ENCODE results near the gene SELENOP. TPM values are rescaled to one million over a fixed set of nuclear protein-coding genes. Genes with fewer than 3 reads are reported as not detected.

The SELENOP gene
- total RNA-seq, 1 experiment from 2014 or later = 7.2 TPM

DNA sequence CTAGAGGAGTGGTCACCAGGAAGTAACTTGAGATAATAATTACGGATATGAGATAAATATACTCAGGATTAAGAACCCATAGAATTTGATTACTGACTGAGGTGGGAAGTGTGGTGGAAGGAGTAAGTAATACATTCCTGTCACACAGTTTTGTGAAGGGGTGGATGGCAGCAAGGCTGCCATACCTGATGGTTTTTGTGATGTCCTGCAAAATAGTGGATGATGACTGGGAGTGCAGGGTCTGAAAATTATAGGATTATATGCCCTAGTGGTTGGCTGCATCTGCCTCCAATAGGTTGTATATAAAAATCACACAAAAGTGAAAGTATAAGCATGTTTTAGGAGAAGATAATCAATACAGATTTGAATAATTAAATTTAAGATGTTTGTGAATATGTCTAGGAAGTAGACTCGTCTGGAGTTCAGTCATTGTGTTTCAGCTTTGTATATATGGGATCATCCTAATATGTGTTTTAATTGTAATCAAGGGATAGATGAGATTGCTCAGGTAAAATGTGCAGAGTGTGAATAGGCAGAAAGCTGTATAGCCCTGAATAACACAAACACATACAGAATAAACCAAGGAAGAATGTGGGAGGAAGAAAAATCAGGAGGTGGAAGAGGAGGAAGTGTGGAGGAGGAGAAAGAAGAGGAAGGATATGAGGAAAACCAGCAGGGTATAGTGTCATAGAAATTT is 5.5 kb downstream of the SELENOP start:
- DNase-seq (ENCODE audit: low read depth, low spot score) = no peak
- in situ Hi-C loops (cut with HindIII; ENCODE audit: low pct_unique_long_range_greater_than_20kb, low sequenced_read_pairs) = no loop called here

DNA sequence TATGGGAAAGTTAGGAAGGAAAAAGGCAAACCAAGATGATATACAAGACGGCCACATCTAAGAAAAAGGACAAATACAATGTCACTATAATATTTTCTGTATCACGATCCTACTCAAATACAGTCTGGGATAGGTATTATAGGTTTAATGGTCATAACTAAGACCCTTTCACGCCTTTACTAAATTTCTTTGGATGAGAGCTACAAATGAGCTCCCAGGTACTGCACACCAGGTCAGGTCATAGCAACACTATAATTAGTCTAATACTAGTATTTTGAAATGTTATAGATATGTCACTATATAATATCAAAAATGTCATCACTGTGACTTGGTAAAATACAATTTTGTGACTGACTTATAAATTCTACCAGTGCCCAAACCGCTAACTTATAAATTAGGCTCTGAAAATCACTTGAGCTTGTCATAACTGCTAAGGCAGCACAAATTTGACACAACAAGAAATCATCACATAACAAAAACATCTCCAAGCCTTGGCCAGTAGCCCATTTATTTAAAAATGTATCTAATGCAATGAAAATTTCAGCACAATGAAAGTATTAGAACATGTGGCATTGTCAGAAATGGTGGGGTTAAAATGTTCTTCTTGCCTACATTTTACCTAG is 6.9 kb downstream of the SELENOP start:
- in situ Hi-C loops (cut with HindIII; ENCODE audit: low pct_unique_long_range_greater_than_20kb, low sequenced_read_pairs) = no loop called here
- DNase-seq (ENCODE audit: low read depth, low spot score) = no peak

DNA sequence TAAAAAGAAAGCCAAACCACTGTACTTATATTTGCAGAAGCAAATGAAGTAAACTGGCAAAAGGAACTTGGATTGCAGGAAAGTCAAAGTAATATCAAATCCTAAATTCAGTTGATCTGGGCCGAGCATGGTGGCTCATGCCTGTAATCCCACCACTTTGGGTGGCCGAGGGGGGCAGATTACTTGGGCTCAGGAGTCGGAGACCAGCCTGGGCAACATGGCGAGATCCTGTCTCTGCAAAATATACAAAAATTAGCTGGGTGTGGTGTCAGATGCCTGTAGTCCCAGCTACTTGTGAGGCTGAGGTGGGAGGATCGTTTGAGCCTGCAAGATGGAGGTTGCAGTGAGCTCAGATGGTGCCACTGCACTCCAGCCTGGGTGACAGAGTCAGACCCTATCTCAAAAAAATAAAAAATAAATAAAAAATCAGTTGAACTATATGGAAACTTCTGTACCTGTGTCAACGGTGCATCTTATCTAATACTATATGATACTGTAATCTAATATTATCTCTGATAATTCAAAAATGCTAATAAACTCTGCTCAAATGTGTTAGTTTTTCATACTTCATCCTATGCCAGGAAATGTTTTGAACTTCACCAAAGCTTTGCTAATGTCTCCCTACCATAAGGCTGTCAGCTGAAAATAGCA is 10.1 kb downstream of the SELENOP start:
- in situ Hi-C loops (cut with HindIII; ENCODE audit: low pct_unique_long_range_greater_than_20kb, low sequenced_read_pairs) = no loop called here
- DNase-seq (ENCODE audit: low read depth, low spot score) = no peak

DNA sequence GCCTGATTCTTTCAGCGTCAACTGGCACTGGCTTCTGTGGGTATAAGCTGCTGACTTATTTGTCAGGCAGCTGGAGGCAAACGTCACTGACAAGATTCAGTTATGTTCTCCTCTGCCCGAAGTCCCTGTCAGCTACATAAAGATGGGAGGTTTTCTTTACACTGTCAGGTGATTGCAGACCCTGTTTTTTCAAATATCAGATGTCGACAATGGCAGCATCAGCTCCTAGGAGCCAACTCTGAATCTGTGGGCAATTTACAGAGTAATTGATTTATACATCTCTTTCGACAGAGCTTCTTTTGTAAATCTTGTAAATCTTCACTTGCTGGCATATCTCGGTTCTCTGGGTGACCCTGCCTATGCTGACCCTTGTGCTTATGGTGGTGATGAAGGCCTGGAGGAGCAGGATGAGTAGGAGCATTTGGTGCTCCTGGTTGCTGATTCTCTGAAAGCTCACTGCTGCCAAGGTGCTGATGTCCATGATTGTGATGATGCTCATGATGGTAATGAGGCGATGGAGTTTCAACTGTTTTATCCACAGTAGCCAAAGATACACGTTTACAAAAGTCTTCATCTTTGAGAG is 10.9 kb downstream of the SELENOP start:
- in situ Hi-C loops (cut with HindIII; ENCODE audit: low pct_unique_long_range_greater_than_20kb, low sequenced_read_pairs) = no loop called here

DNA sequence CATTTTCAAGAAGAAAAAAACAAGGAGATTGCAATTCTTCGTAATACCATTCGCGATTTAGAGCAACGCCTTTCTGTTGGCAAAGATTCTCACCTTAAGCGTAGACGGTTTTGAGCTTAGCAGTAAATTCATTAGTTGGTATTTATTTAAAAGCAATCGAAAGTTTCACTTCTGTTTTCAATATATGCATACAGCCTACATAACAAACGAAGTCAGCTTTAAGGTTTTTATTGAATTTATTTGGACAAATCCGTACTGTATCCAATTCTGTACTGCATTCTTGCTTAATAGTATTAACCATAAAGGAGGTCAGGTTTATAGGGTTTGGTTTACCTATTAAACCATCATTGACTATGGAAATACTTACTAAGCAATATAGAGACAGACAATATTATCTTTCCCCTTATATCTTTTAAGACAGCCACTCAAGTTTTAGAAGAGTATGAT is 12.0 kb downstream of the SELENOP start:
- in situ Hi-C loops (cut with HindIII; ENCODE audit: low pct_unique_long_range_greater_than_20kb, low sequenced_read_pairs) = no loop called here
- no peak for DNase-seq (ENCODE audit: low read depth, low spot score)

More for the DNA sequence above, 10.9 kb downstream of the SELENOP start:
- DNase-seq (ENCODE audit: low read depth, low spot score) = no peak

GRCh38 chr5:42799241-42799608 is 12.5 kb downstream of the SELENOP start:
- DNase-seq (ENCODE audit: low read depth, low spot score) = no peak
- in situ Hi-C loops (cut with HindIII; ENCODE audit: low pct_unique_long_range_greater_than_20kb, low sequenced_read_pairs) = no loop called here

DNA sequence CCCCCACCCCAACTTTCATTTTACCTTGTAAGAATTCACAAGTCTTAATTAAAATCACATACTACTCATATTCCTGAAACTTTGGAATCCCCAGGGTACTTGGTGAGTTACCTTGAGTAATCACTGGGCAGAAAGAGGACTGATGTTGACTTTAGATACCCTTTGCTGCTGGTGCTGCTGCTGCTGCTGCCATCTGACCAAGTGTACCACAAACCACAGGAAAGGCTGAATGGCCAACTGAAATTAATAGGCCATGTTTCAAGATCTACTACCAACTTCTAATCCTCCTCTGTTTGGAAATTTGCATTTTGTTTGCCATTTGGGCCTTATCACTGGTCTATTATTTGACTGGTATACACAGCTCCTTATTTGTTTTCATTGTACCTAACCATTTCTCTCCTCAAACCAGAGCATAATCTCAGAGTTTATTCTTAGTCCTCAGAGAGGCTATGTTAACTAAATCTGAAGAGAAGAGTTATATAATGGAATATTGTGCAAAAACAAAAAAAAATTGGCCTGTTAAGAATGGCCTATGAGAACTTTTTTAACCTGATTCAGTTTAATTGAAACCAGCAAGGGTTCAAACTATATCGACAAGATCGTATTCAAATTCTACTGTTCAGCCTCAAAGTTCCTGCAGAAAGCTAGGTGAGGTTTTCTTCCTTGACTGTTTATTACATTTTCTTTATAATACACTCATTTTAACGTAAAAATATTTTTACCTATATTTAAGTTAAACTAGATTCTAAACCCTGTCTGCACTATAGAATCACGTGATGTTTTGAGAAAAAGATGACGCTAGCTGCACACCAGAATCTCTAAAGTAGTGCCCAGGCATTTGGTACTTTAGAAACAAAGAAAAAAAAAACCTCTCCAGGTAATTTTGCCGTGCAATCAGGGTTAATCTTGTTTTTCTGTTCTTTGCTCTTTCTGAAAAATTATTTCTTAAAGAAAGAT is 13.1 kb downstream of the SELENOP start:
- no peak for DNase-seq (ENCODE audit: low read depth, low spot score)
- in situ Hi-C loops (cut with HindIII; ENCODE audit: low pct_unique_long_range_greater_than_20kb, low sequenced_read_pairs) = no loop called here

DNA sequence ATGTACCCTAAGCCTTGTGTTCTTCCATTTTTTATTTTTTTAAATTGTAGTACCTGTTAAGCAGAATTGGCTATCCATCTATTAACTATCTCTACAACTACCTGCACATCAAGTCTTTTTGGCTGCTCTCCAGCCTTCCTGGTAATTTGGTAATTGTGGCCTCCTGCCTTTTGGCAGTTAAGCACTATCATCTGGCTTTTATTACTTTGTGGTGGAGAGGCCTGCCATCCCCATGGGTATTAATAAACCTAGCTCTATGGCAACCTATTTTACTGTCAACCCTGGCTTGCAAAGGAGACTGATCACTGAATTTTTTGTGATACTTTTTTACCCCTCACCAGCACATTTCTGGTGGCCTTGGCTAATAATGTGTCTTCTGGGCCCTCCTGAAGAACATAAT is 20.5 kb downstream of the SELENOP start:
- DNase-seq (ENCODE audit: low read depth, low spot score) = no peak
- in situ Hi-C loops (cut with HindIII; ENCODE audit: low pct_unique_long_range_greater_than_20kb, low sequenced_read_pairs) = no loop called here

DNA sequence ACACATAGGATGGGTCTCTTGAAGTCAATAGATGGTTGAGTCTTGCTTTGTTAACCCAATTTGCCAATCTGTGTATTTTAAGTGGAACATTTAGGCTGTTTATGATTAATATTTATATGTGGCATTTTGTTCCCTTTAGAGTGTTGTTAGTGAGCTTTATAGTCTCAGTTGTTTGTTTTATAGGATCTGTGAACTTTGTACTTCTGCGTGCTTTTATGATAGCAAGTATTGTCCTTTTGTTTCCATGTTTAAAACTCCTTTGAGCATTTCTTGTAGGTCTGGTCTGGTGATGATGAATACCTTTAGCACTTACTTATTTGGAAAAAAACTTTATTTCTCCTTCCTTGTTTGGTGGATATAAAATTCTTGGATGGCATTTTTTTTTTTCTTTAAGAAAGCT is 23.8 kb downstream of the SELENOP start:
- no peak for DNase-seq (ENCODE audit: low read depth, low spot score)
- in situ Hi-C loops (cut with HindIII; ENCODE audit: low pct_unique_long_range_greater_than_20kb, low sequenced_read_pairs) = no loop called here

DNA sequence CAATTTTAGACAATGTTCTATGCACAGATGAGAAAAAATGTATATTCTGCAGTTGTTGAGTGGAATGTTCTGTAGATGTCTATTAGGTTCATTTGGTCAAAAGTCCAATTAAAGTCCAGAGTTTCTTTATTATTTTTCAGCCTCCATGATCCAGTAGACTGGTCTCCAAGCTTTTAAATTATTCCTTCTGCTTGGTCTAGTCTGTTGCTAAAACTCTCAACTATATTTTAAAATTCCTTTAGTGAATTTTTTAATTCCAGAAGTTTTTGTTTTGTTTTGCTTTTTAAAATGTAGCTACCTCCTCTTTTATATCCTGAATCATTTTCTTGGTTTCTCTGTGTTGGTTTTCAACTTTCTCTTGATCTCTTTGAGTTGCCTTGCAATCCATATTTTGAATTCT is 24.6 kb downstream of the SELENOP start:
- in situ Hi-C loops (cut with HindIII; ENCODE audit: low pct_unique_long_range_greater_than_20kb, low sequenced_read_pairs) = no loop called here
- no peak for DNase-seq (ENCODE audit: low read depth, low spot score)

GRCh38 chr5:42785756-42786155 is 25.9 kb downstream of the SELENOP start:
- no peak for DNase-seq (ENCODE audit: low read depth, low spot score)
- in situ Hi-C loops (cut with HindIII; ENCODE audit: low pct_unique_long_range_greater_than_20kb, low sequenced_read_pairs) = no loop called here

GRCh38 chr5:42784132-42784531 is 27.6 kb downstream of the SELENOP start:
- in situ Hi-C loops (cut with HindIII; ENCODE audit: low pct_unique_long_range_greater_than_20kb, low sequenced_read_pairs) = no loop called here
- DNase-seq (ENCODE audit: low read depth, low spot score) = no peak

GRCh38 chr5:42781584-42781983 is 30.1 kb downstream of the SELENOP start:
- no peak for DNase-seq (ENCODE audit: low read depth, low spot score)
- in situ Hi-C loops (cut with HindIII; ENCODE audit: low pct_unique_long_range_greater_than_20kb, low sequenced_read_pairs) = no loop called here

GRCh38 chr5:42779083-42779482 is 32.6 kb downstream of the SELENOP start:
- DNase-seq (ENCODE audit: low read depth, low spot score) = no peak
- in situ Hi-C loops (cut with HindIII; ENCODE audit: low pct_unique_long_range_greater_than_20kb, low sequenced_read_pairs) = no loop called here

DNA sequence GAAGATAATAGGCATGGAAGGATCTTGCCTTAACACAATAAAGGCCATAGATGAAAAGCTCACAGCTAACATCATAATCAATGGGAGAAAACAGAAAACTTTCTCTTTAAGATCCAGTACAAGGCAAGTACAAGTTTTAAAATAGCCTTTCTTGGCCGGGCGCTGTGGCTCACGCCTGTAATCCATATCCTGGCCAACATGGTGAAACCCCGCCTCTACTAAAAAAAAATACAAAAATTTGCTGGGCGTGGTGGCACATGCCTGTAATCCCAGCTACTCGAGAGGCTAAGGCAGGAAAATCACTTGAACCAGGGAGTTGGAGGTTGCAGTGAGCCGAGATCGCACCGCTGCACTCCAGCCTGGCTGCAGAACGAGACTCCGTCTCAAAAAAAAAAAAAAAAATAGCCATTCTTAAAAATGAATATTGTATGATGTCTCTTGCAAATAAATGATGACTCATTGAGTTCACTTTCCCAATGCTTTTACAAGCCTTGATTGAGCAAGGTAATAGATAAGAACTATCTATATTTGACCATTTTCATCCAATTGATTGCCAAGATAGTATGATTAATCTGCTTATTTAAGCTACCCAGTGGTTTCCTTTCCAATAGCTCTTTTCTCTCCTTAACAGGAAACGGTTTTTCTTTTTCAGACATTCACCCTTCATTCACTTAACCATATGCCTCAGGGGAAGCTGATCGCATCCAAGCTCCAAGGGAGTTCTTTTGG is 39.3 kb downstream of the SELENOP start:
- DNase-seq (ENCODE audit: low read depth, low spot score) = peak; percentile 57
- in situ Hi-C loops (cut with HindIII; ENCODE audit: low pct_unique_long_range_greater_than_20kb, low sequenced_read_pairs) = no loop called here

DNA sequence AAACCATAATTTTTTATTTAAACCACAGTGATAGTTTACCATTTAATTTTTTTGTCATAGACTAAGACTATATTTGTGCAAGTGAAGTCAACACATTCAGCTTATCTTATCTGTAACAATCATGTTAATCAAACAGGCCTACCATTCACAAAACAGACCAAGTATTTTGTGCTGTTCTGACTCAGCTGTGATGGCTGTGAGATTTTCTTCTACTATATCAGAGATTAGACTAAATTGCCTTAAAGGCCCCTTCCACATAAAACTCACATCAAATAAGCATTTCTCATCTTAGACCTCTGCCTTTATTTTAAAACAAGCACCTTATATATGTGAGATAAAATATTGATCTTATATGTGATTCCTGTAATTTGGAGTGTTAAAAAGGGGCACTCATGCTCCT is 41.7 kb downstream of the SELENOP start:
- no peak for DNase-seq (ENCODE audit: low read depth, low spot score)
- in situ Hi-C loops (cut with HindIII; ENCODE audit: low pct_unique_long_range_greater_than_20kb, low sequenced_read_pairs) = no loop called here

DNA sequence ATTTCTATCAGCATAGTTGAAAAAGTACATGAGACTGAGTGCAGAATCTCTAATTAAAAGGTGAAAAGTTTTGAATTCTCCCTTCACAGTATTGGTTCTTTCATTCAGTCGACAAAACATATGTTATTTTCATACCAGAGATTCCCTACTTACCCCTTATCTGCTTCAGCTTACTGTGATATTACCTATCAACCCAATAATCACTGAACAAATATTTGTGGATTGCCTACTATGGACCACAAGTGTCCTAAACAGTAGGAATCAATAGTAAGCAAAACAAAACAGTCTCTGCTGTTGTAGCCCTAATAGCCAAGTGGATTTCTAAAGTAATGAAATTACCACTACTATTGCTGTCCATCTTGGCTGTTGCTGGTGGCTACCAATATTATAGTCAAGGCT is 43.6 kb downstream of the SELENOP start:
- DNase-seq (ENCODE audit: low read depth, low spot score) = no peak
- in situ Hi-C loops (cut with HindIII; ENCODE audit: low pct_unique_long_range_greater_than_20kb, low sequenced_read_pairs) = no loop called here
